Lower leg skin (tissue), 4 donors: ENCODE data around the gene ZBTB37. TPM values are rescaled to one million over a fixed set of nuclear protein-coding genes. Genes with fewer than 3 reads are reported as not detected.

Experiments
- DNase-seq, 2 donors: peaks; one replicate each; pipeline ENCODE4 v3.0.0-alpha.2; 2019; ENCODE audit warnings: low spot score in 2 of 2
- H3K4me3 ChIP-seq: fragments of 200-600 bp; sonication (generic); 2 replicates; pipeline ENCODE4 v1.5.1; 2017; ENCODE audit warnings: mild to moderate bottlenecking, low read depth; ENCODE audit not compliant: poor library complexity, severe bottlenecking
- POLR2A ChIP-seq, 2 donors: fragments of 450-650 bp; IDR thresholded peaks; one replicate each; pipeline ENCODE4 v1.6.1; 2016 to 2017; ENCODE audit warnings: antibody characterized with exemption in 2 of 2, mild to moderate bottlenecking in 1 of 2, moderate library complexity in 1 of 2
- WGBS, 2 donors: methylation state at CpG; one replicate each; pipeline ENCODE4 v1.1.5; 2018; 5-methylcytosine and 5-hydroxymethylcytosine counted together
- intact Hi-C: fragments of 100-400 bp; cut with DNase I; formaldehyde crosslinking; loops from one replicate; pipeline ENCODE4 v1.15.0; 2023; ENCODE audit warnings: low total_unique reads
- total RNA-seq, 4 donors: library from RNA; depleted of rRNA; stranded (reverse); fragments of >200 nt; gene quantifications; one replicate each; pipeline ENCODE4 v1.1.0, GENCODE V29; 2016
- TF ChIP-seq, protein P1 (sequence below), 3 donors: fragments of 450-650 bp; IDR thresholded peaks; one replicate each; pipeline ENCODE4 v1.5.1; 2016; ENCODE audit warnings: antibody characterized with exemption in 3 of 3, mild to moderate bottlenecking in 3 of 3, moderate library complexity in 2 of 3

The ZBTB37 gene
- total RNA-seq, 4 donors from 2014 or later = 5.1 to 9.6 (median 7.3) TPM

- DNase-seq = no peak
- no peak overlapping the region for H3K4me3 ChIP-seq
- intact Hi-C loops = no loop called here
- no peak for TF ChIP-seq POLR2A (IDR thresholded peaks at IDR 0.05)
- TF ChIP-seq, protein P1, sequence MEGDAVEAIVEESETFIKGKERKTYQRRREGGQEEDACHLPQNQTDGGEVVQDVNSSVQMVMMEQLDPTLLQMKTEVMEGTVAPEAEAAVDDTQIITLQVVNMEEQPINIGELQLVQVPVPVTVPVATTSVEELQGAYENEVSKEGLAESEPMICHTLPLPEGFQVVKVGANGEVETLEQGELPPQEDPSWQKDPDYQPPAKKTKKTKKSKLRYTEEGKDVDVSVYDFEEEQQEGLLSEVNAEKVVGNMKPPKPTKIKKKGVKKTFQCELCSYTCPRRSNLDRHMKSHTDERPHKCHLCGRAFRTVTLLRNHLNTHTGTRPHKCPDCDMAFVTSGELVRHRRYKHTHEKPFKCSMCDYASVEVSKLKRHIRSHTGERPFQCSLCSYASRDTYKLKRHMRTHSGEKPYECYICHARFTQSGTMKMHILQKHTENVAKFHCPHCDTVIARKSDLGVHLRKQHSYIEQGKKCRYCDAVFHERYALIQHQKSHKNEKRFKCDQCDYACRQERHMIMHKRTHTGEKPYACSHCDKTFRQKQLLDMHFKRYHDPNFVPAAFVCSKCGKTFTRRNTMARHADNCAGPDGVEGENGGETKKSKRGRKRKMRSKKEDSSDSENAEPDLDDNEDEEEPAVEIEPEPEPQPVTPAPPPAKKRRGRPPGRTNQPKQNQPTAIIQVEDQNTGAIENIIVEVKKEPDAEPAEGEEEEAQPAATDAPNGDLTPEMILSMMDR (IDR thresholded peaks at IDR 0.05) = no peak
Measured at GRCh38 chr1:173863224-173864161, 4.7 kb upstream of the ZBTB37 start.

GRCh38 chr1:173864179-173864867 lies 3.9 kb upstream of the ZBTB37 start:
- 82 to 87% methylated on average over 5 of the region's 5 CpGs for WGBS, 2 donors
- TF ChIP-seq POLR2A (IDR thresholded peaks at IDR 0.05) = no peak
- TF ChIP-seq, protein P1 (IDR thresholded peaks at IDR 0.05) = no peak
- intact Hi-C loops = no loop called here
- H3K4me3 ChIP-seq = no peak overlapping the region
- no peak for DNase-seq

GRCh38 chr1:173865468-173866164 lies 2.6 kb upstream of the ZBTB37 start:
- intact Hi-C loops = no loop called here
- DNase-seq = no peak
- H3K4me3 ChIP-seq = no peak overlapping the region
- 30 to 42% methylated on average over 4 of the region's 4 CpGs for WGBS, 2 donors
- no peak for TF ChIP-seq POLR2A (IDR thresholded peaks at IDR 0.05)
- TF ChIP-seq, protein P1 (IDR thresholded peaks at IDR 0.05) = no peak

DNA sequence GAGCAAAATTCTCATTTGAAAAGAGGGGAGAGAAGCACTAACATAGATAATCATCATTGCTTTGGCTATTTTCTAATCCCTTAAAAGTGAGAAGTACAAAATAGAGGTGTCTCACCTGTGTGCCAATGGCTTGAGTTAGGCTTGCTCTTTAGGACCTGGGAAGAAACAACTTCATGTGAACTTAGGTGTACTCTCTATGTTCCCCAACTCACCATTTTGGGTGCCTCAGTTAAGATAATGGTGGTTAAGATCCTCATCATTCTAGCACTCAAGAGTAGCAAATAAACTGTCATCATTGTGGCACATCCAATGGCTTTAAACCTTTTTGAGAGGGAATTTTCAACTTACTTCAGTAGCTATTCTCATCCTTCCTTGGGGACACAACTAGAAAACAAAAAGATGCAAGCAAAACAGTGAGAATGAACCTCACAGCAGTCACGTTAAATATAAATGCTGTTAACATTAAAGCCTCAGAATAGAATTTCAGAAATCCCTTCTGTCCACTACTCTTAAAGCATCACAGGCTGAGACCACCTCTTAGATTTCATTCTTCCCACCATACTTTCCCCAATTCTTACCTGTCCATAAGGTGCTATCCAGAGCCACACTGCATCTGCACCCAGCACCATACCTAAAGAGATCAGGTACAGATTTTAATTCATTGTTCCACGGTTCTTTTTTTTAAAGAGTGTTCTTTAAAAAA lies 1.6 kb upstream of the ZBTB37 start:
- peak overlapping the region; percentile 69 for H3K4me3 ChIP-seq
- TF ChIP-seq, protein P1 (IDR thresholded peaks at IDR 0.05) = no peak
- no peak for TF ChIP-seq POLR2A (IDR thresholded peaks at IDR 0.05)
- intact Hi-C loops = no loop called here
- WGBS, 2 donors = 20 to 26% methylated on average over 2 of the region's 2 CpGs
- DNase-seq = no peak

- intact Hi-C loops = no loop called here
- H3K4me3 ChIP-seq = peak overlapping the region; percentile 69
- WGBS, 2 donors = 4 to 7% methylated on average over 32 of the region's 32 CpGs
- TF ChIP-seq, protein P1 (IDR thresholded peaks at IDR 0.05) = no peak
- TF ChIP-seq POLR2A (IDR thresholded peaks at IDR 0.05) = no peak
- peak in 1 of 2 donors; percentile 87 for DNase-seq
Measured at GRCh38 chr1:173867141-173867752, 933 bp upstream of the ZBTB37 start.
